Kidney capillary endothelial cell (primary cell): ENCODE results near the gene AMFR.

Experiments used
- DNase-seq: peaks from one replicate; pipeline ENCODE4 v3.0.0-alpha.2; 2018; ENCODE audit warnings: low spot score

AMFR gene

DNA sequence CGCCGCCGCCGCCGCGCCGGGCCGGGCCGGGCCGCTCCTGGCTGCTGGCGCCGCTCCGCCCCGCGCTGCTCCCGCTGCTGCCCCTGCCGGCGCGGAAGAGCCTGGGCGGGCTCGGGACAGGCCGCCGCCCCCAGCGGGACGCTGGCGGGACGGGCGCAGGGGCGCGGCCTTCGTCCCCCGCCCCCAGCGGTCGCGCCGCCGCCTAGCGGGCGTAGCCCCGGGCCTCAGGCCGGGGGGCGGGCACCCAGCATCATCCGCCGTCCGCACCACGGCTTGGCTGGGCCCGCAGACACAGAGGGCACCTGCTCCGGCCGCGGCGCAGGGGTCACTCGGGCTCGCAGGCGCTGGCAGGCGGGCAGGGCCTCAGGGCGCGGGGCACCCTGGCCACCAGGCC lies at the start of gene AMFR:
AMFR (minus strand) TSS at position 107 of the 394 bp plus-strand sequence. CDS start 218 bp downstream, outside the sequence.
- peak; percentile 67 for DNase-seq

- no peak for DNase-seq
These were observed 45.3 kb upstream of the AMFR start for GRCh38 chr16:56470666-56471065.

GRCh38 chr16:56470232-56470631 lies 44.9 kb upstream of the AMFR start:
- no peak for DNase-seq

- no peak for DNase-seq
These were observed 44.4 kb upstream of the AMFR start for GRCh38 chr16:56469748-56470147.

GRCh38 chr16:56468800-56469199 lies 43.5 kb upstream of the AMFR start:
- no peak for DNase-seq

DNA sequence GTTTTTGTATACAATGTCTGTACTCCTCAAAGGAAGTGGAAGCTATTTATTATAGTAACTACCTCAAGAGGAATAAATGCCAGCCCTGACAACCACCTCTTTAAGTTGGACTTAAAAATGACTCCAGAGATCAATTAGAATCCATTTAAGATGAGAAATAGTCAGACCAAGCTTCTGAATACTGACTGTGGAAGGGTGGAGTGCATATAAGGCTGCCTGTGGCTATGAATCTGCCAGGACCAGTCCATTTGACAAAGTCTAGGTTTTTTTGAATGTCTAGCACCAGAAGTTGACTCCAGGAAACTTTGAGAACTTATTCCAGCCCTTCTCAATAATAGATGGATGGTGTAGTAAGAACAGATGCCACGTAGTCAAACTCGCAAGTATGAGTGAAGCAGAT lies 41.0 kb upstream of the AMFR start:
- DNase-seq: no peak

- DNase-seq: no peak
These were observed 37.8 kb upstream of the AMFR start for GRCh38 chr16:56463153-56463552.

DNA sequence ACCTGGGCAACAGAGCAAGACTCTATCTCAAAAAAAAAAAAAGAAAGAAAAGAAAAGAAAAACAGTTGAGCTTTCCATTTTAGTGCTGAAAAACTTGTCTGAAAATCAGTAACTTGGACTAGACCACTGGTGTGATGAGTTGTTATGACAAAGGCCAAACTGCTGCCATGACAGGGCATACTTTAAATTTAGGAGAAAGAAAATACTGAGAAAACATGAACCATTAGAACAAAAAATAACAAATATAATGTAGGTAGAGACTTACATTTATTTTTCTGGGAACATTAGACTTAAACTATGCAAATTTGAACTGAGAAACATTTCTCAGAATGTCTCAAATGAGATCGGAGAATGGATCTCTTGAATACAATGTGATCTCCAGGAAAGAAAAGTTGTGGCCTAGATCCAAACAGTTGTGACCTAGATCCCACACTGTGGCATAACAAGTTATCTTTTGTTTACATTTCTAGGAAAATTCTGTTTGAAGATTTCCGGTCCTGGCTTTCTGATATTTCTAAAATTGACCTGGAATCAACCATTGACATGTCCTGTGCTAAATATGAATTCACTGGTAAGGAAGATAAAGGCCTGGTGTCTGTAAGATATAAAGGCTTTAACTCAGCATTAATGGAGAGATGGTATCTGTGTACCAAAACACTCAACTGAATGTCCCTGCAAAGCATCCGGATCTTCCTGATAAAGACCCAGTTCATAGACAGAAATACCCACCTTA lies 36.9 kb upstream of the AMFR start:
- DNase-seq: no peak

GRCh38 chr16:56460101-56460500 lies 34.8 kb upstream of the AMFR start:
- no peak for DNase-seq

DNA sequence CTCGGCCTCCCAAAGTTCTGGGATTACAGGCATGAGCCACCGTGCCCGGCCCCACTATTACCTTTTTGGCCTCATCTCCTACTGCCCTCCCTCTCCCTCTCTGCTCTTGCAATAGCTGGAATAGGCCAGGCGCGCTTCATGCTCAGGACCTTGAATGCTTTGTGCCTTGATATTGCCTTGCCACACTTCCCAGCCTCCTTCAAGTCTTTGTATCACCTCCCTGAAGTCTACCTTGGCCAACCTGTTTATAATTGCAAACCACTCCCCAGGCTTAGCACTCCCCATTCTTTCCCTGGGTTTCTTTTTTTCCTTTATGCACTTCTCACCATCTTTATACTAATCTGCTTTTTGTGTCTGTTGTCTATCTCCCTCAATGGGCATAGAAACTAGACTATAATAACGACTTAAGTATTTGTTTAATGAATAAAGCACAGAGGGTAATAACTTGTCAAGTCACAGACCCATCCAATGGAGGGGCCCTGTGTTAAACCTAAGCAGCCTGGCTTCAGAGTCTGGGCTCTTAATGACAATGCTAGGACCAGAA lies 32.7 kb upstream of the AMFR start:
- no peak for DNase-seq

GRCh38 chr16:56451753-56452689 lies 26.7 kb upstream of the AMFR start:
- DNase-seq: peak; percentile 62

- DNase-seq: peak; percentile 99
These were observed 25.8 kb upstream of the AMFR start, which contains the start of the genes NUDT21 and OGFOD1 for GRCh38 chr16:56450986-56451752. Gene NUDT21, minus strand, starts transcription at chr16:56451332. Its CDS starts 130 bp downstream, at chr16:56451202. Gene OGFOD1, plus strand, starts transcription at chr16:56451554. Its CDS starts 59 bp downstream, at chr16:56451613.

DNA sequence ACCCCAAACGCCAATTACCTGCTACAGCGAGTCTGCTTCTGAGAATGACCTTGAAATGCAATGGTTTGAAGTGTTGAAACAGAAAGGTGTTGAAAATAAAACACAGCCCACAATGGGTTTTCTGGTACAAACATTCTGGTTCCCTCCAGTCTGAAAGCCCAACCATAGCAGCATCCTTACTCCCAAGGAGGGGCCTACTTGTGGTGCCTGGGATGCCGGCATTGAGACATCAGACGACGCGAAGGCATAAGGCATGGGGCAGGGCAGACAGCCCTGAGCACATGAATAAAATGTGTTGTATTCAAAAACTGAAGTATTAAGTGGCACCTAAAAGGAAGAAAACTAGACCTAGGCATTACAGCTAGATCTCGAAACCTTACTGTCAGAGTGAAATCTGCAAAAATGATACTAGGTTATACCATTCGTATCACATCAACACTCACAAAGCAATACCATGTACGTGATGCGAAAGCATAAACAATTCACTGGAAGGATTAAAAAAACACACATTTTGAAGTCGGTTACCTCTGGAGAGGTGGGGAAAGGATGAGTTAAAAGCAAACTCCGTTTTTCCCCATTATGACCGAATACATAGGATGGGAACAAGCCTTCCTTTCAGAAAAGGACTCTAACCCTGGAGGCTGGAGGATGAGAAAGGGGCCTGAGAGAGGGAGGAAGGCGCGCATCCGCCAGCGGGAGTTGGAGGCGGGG lies 25.1 kb upstream of the AMFR start:
- DNase-seq: peak; percentile 8

- no peak for DNase-seq
These were observed 22.7 kb upstream of the AMFR start for GRCh38 chr16:56448005-56448404.

DNA sequence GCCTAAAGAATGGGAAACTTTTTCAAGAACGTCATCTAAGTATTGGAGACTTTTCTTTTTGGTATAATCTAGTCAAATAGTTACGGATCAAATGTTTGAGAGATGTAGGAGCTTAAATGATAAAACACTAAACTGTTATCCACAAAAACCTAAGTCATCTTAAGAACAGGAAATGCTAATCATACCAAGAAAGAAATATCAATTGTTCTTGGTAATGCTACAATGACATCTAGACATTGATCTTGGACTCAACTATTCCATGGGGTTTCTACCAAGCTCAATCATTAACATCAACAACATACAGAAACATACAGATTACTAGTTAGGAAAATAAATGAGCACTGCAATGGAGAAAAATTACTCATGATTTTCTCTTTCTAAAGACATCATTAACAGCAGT lies 21.9 kb upstream of the AMFR start:
- no peak for DNase-seq

- no peak for DNase-seq
These were observed 12.7 kb upstream of the AMFR start for GRCh38 chr16:56438038-56438437.

DNA sequence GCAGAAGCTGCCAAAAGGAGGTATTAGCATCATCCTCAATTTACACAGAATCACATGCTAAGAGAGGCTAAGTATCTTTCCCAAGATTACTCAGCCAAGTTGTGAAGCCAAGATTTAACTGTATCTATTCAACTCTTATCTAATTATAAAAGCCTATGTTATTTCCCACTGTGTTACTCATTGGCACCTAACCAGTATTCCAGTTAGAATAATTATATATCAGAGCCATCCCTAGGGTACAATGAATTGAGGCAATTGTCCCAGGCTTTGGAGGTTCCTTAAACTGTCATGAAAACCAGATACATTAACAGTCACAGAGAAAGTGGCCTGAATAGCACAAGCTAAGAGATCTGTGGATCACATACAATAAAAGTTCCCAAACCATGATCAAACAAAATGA lies 10.9 kb upstream of the AMFR start:
- DNase-seq: no peak

- no peak for DNase-seq
These were observed 2.7 kb upstream of the AMFR start for GRCh38 chr16:56428091-56428490.

DNA sequence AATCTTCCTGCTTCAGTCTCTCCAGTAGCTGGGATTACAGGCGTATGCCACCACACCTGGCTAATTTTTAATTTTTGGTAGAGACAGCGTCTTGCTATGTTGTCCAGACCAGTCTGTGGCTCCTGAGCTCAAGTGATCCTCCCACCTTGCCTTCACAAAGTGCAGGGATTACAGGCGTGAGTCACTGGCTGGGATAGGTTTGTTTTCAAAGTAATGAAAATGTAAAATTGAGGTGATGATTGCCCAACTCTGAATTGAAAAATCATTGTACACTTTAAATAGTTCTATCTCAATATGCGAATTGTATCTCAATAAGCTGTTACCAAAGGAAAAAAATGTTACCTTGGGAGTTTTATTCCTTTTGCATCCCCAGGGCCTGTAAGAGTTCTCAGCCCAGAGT lies 1.2 kb upstream of the AMFR start:
- DNase-seq: no peak

DNA sequence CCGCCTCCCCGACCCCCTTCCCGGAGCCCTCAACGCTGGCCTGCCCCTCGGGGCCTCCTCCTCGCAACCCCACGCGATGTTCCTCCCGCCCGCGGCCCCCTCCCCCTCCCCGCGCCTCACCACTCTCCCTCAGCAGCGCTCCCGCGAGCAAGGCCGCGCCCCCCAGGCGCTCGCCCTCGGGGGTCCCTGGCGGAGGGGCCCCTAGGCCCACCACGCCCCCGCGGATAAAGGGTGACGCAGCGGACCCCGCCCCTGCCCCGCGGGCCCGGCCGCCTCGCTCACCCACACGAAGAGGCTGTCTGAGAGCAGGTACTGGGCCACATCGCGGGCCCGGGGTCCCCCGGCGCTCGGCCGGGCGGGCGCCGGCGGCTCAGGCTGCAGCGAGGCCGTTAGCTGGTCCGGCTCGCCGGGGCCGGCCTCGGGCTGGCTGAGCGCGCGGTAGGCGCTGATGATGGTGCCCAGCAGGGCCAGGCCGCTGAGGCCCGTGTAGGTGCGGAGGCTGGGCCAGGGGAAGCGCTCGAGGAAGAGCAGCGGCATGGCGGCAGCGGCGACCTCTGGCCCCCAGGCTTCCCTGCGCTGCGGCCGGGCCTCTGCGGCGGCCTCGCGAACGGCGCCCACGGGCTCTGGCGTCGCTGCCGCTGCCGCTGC lies 430 bp downstream of the AMFR start:
- no peak for DNase-seq

GRCh38 chr16:56424404-56424764 lies 961 bp downstream of the AMFR start:
- DNase-seq: no peak
